GM23338 (cell line): ENCODE measurements around the gene APOB.

ENCODE experiments used
- EZH2 ChIP-seq: fragments of 200-600 bp; sonication (generic); IDR thresholded peaks from one replicate; pipeline ENCODE4 v1.8.0; 2017; ENCODE audit warnings: antibody characterized with exemption, mild to moderate bottlenecking, low read depth; ENCODE audit not compliant: unreplicated experiment
- JUNB ChIP-seq: IDR thresholded peaks from one replicate; pipeline ENCODE4 v1.6.1; 2016; ENCODE audit warnings: antibody characterized with exemption; ENCODE audit not compliant: unreplicated experiment
- NANOG ChIP-seq: IDR thresholded peaks from 2 replicates; pipeline ENCODE4 v1.6.1; 2016; ENCODE audit warnings: antibody characterized with exemption, borderline replicate concordance
- POLR2AphosphoS5 ChIP-seq: IDR thresholded peaks from 2 replicates; pipeline ENCODE4 v1.6.1; 2016; ENCODE audit warnings: antibody characterized with exemption, low read depth
- TF ChIP-seq, protein P1 (sequence below), 2 experiments: fragments of 200-600 bp in 1 of 2; sonication (generic) in 1 of 2; conservative IDR thresholded peaks; 2 replicates each; pipeline versions ENCODE4 v1.5.1 to v1.6.1; 2016 to 2017; ENCODE audit warnings: antibody characterized with exemption in 2 of 2, low read depth in 2 of 2, mild to moderate bottlenecking in 2 of 2, moderate library complexity in 1 of 2
- TF ChIP-seq, protein P2 (sequence below): IDR thresholded peaks from one replicate; pipeline ENCODE4 v1.6.1; 2018; ENCODE audit warnings: antibody characterized with exemption; ENCODE audit not compliant: unreplicated experiment

DNA sequence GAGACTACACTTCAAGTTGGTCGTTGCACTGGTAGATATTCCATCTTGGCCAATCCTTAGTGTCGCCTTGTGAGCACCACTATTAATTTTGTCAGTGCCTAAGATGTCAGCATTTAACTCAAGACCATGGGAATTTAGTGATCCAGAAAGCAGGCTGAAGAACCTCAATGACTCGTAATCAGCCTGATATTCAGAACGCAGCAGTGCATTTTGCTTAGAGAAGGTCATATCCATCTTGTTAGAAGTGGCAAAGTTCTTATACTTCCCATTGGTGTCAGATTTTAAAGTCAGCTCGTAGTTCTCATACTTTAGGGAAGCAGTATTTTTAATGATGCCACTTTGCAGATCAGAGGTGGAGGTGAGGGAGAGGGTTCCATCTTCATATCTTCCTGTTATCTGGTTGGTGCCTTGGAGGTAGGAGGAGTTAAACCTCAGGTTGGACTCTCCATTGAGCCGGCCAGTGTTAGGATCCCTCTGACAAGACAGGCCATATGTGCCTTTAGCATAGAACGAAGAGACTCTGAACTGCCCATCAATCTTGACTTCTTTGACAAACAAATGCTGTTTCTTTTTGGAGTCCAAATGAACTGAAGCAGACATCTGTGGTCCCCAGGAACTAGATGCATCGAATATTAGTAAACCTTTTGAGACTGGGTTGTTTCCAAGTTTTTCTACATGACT lies 31.9 kb downstream of the APOB start:
- TF ChIP-seq, protein P1, sequence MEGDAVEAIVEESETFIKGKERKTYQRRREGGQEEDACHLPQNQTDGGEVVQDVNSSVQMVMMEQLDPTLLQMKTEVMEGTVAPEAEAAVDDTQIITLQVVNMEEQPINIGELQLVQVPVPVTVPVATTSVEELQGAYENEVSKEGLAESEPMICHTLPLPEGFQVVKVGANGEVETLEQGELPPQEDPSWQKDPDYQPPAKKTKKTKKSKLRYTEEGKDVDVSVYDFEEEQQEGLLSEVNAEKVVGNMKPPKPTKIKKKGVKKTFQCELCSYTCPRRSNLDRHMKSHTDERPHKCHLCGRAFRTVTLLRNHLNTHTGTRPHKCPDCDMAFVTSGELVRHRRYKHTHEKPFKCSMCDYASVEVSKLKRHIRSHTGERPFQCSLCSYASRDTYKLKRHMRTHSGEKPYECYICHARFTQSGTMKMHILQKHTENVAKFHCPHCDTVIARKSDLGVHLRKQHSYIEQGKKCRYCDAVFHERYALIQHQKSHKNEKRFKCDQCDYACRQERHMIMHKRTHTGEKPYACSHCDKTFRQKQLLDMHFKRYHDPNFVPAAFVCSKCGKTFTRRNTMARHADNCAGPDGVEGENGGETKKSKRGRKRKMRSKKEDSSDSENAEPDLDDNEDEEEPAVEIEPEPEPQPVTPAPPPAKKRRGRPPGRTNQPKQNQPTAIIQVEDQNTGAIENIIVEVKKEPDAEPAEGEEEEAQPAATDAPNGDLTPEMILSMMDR (conservative IDR thresholded peaks at IDR 0.05; ENCODE audit: low read depth in 2 of 2) = no peak
- TF ChIP-seq JUNB = no peak
- TF ChIP-seq POLR2AphosphoS5 = no peak
- no peak for TF ChIP-seq NANOG
- TF ChIP-seq EZH2 = no peak
- TF ChIP-seq, protein P2, sequence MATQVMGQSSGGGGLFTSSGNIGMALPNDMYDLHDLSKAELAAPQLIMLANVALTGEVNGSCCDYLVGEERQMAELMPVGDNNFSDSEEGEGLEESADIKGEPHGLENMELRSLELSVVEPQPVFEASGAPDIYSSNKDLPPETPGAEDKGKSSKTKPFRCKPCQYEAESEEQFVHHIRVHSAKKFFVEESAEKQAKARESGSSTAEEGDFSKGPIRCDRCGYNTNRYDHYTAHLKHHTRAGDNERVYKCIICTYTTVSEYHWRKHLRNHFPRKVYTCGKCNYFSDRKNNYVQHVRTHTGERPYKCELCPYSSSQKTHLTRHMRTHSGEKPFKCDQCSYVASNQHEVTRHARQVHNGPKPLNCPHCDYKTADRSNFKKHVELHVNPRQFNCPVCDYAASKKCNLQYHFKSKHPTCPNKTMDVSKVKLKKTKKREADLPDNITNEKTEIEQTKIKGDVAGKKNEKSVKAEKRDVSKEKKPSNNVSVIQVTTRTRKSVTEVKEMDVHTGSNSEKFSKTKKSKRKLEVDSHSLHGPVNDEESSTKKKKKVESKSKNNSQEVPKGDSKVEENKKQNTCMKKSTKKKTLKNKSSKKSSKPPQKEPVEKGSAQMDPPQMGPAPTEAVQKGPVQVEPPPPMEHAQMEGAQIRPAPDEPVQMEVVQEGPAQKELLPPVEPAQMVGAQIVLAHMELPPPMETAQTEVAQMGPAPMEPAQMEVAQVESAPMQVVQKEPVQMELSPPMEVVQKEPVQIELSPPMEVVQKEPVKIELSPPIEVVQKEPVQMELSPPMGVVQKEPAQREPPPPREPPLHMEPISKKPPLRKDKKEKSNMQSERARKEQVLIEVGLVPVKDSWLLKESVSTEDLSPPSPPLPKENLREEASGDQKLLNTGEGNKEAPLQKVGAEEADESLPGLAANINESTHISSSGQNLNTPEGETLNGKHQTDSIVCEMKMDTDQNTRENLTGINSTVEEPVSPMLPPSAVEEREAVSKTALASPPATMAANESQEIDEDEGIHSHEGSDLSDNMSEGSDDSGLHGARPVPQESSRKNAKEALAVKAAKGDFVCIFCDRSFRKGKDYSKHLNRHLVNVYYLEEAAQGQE = no peak
